Hematopoietic multipotent progenitor cell (in vitro differentiated cells): ENCODE results near the gene NIPSNAP2. TPM values are rescaled to one million over a fixed set of nuclear protein-coding genes. Genes with fewer than 3 reads are reported as not detected.
A peak's percentile ranks its signal among the peaks of the same experiment; 100 is the strongest.
"Not testable (repeated sequence)": the region's sequence is repeated elsewhere in the genome, so short reads cannot be mapped to it uniquely, and the experiment has no call there.

Source experiments
- DNase-seq, 3 donors: peaks; one replicate each; pipeline ENCODE4 v3.0.0-alpha.2; 2011 to 2015; ENCODE audit warnings: low read depth in 2 of 3, low spot score in 2 of 3
- total RNA-seq: library from RNA; depleted of rRNA; stranded (reverse); fragments of >200 nt; gene quantifications from one replicate; pipeline ENCODE4 v1.2.3, GENCODE V29; 2012

Gene NIPSNAP2
- 21.3 TPM for total RNA-seq

- DNase-seq, result peak; percentile 63 to 73 (median 67)
Observed at GRCh38 chr7:55964261-55965099, at the start of gene NIPSNAP2. Gene NIPSNAP2 (plus strand): TSS chr7:55964585. CDS start chr7:55964610, 25 bp downstream.

GRCh38 chr7:55917771-55918170, 46.6 kb upstream of the NIPSNAP2 start:
- DNase-seq, result no peak

GRCh38 chr7:55928006-55928767, 36.2 kb upstream of the NIPSNAP2 start:
- DNase-seq, result no peak

GRCh38 chr7:55931421-55932151, 32.8 kb upstream of the NIPSNAP2 start:
- DNase-seq, result no peak

- DNase-seq, result no peak
Observed at GRCh38 chr7:55939514-55940123, 24.8 kb upstream of the NIPSNAP2 start.

- no peak for DNase-seq
Observed at GRCh38 chr7:55946545-55946944, 17.8 kb upstream of the NIPSNAP2 start.

GRCh38 chr7:55951637-55952351, 12.6 kb upstream of the NIPSNAP2 start, which contains the start of gene MRPS17:
Gene MRPS17 (plus strand): TSS chr7:55951877. CDS start chr7:55953196, 1,319 bp downstream.
- DNase-seq, result peak; percentile 80 to 92 (median 89)

GRCh38 chr7:55952352-55952671, 12.1 kb upstream of the NIPSNAP2 start:
- not testable (repeated sequence) for DNase-seq

- DNase-seq, result no peak
Observed at GRCh38 chr7:55953707-55954475, 10.5 kb upstream of the NIPSNAP2 start.

GRCh38 chr7:55957190-55957589, 7.2 kb upstream of the NIPSNAP2 start:
- DNase-seq, result no peak

GRCh38 chr7:55962014-55962413, 2.4 kb upstream of the NIPSNAP2 start:
- DNase-seq, result no peak

- DNase-seq, result no peak
Observed at GRCh38 chr7:55963584-55964168, 709 bp upstream of the NIPSNAP2 start.

- DNase-seq, result peak in 1 of 3 donors; percentile 11
Observed at GRCh38 chr7:55965100-55965470, 700 bp downstream of the NIPSNAP2 start.

- DNase-seq, result no peak
Observed at GRCh38 chr7:55965805-55966421, 1.5 kb downstream of the NIPSNAP2 start.

- DNase-seq, result no peak
Observed at GRCh38 chr7:55966851-55967250, 2.5 kb downstream of the NIPSNAP2 start.

GRCh38 chr7:55969391-55969790, 5.0 kb downstream of the NIPSNAP2 start:
- no peak for DNase-seq

- no peak for DNase-seq
Observed at GRCh38 chr7:55970561-55970960, 6.2 kb downstream of the NIPSNAP2 start.

- peak in 2 of 3 donors; percentile 13 to 15 for DNase-seq
Observed at GRCh38 chr7:55970978-55971377, 6.6 kb downstream of the NIPSNAP2 start.
